ENCODE results near the gene TPGS2. TPM values are rescaled to one million over a fixed set of nuclear protein-coding genes. Genes with fewer than 3 reads are reported as not detected.

Gene TPGS2
- total RNA-seq, 1 donor from 2014 or later, result 93.8 TPM

DNA sequence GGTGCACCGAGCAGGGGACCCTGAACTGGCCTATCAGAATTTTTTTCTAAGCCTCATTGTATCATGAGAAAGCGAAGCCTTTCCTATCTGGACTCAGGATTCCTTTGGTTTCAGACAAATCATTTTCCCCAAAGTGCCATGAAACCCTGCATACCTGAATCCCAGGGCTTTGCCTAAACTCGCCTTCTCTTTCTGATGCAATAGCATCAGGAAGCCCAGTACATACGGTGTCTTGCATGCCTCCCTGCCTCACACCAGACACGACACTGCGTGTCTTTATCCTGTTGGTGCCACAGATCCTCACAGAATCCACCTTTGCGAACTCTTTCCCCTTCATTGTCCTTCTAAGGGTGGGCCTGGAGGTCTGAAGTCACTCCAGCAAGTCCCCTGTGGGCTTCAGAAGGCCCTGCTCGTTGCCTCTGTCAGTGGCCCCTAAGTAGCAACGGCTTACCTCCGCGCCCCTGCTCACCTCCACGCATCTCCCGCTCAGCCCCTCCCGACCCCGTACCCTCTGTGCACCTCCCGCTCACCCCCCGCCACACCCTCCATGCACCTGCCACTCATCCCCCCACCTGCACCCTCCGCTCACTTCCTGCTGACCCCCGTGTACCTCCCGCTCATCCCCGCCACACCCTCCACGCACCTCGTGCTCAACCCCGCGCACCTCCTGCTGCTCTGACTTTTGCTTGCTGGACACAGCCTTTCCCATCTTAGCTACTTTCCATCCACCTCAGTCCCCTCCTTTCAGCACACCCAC lies 83.4 kb downstream of the TPGS2 start:
- DNase-seq (ENCODE audit: low spot score in 2 of 2) (no peak), FAIRE-seq (no peak)

DNA sequence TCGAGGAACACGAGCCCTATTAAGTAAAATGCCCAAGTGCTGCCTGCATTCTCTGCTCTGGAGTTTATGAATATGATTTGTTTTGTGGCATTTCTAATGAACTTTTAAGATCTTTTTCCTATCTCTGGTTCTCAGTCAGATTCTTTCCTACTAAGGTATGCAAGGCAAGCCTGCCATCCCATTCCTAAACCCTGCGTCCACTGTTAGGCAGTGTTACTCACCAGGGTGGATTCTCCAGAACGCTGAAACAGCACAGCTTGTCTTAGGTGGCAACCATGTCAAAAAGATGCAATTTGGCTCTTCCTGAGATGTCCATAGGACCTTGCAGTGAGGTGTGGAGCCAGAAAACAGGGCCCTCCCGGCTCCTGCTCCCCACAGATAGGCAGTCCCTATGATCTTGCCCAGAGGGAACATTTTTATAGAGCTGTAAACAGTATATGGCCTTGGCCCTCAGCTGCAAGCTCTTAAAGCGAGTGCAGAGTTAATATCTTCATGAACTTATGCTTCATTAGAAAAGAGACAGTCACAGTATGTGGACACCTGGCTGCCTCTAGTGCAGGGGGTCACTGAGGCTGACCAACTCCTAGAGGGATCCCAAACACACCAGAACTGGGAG lies 84.4 kb downstream of the TPGS2 start:
- DNase-seq (ENCODE audit: low spot score in 2 of 2), result no peak
- FAIRE-seq, result no peak

Other genes starting within 250 kb of the TPGS2 start
- gene KIAA1328, start 125 bp upstream of the TPGS2 start, total RNA-seq, result 20.4 TPM